ENCODE data around the gene NBEA.
"Not testable (repeated sequence)": the region's sequence is repeated elsewhere in the genome, so short reads cannot be mapped to it uniquely, and the experiment has no call there.

Gene NBEA, protein sequence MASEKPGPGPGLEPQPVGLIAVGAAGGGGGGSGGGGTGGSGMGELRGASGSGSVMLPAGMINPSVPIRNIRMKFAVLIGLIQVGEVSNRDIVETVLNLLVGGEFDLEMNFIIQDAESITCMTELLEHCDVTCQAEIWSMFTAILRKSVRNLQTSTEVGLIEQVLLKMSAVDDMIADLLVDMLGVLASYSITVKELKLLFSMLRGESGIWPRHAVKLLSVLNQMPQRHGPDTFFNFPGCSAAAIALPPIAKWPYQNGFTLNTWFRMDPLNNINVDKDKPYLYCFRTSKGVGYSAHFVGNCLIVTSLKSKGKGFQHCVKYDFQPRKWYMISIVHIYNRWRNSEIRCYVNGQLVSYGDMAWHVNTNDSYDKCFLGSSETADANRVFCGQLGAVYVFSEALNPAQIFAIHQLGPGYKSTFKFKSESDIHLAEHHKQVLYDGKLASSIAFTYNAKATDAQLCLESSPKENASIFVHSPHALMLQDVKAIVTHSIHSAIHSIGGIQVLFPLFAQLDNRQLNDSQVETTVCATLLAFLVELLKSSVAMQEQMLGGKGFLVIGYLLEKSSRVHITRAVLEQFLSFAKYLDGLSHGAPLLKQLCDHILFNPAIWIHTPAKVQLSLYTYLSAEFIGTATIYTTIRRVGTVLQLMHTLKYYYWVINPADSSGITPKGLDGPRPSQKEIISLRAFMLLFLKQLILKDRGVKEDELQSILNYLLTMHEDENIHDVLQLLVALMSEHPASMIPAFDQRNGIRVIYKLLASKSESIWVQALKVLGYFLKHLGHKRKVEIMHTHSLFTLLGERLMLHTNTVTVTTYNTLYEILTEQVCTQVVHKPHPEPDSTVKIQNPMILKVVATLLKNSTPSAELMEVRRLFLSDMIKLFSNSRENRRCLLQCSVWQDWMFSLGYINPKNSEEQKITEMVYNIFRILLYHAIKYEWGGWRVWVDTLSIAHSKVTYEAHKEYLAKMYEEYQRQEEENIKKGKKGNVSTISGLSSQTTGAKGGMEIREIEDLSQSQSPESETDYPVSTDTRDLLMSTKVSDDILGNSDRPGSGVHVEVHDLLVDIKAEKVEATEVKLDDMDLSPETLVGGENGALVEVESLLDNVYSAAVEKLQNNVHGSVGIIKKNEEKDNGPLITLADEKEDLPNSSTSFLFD (N-terminal part only)

GRCh38 chr13:34941835-34942731 is at the start of gene NBEA:
TSS of gene NBEA (plus strand) at chr13:34942270. CDS start at chr13:34942821, 551 bp downstream.
- DNase-seq (ENCODE audit: low read depth), result peak; percentile 44

DNA sequence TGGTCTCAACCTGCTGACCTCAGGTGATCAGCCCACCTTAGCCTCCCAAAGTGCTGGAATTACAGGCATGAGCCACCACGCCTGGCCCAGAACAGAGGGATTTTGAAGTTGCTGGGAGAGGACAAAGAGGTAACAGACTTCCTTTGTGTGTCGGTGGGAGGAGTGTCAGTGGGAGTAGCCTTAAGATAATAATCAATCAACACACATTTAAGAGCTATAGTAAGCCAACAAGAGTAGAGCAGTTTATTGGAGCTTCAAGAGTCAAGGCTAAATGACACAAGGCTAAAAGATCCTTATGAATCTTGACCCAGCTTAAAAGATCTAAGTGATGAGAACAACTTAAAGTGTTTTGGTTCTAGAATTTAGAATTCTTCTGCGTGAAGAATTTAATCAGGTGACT is 47.3 kb upstream of the NBEA start:
- DNase-seq (ENCODE audit: low read depth), result no peak

GRCh38 chr13:34897220-34897619 is 44.9 kb upstream of the NBEA start:
- DNase-seq (ENCODE audit: low read depth), result no peak

GRCh38 chr13:34899888-34900287 is 42.2 kb upstream of the NBEA start:
- DNase-seq (ENCODE audit: low read depth), result no peak

DNA sequence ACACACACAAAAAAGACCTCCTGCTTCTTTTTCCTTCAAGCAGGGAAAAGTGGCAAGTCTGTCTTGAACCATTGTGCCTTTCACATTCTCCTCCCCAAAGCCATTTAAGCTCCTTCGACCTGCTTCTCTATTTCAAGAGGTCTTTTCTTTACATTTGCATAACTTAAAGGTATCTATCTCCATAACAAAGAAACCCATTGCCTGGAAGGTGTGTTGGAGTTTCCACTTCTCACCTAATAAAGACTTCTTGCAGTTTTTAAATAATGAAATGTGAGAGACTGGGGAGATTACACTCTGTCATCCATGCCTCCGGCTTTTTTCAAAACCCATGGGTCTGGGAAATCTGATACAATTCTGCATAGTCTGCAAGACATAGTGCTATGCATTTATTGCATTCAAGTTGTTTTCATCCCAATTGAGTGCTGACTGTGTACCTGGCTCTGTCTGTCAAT is 41.8 kb upstream of the NBEA start:
- DNase-seq (ENCODE audit: low read depth), result no peak

- DNase-seq (ENCODE audit: low read depth), result no peak
Observed at GRCh38 chr13:34901572-34901971, 40.5 kb upstream of the NBEA start.

DNA sequence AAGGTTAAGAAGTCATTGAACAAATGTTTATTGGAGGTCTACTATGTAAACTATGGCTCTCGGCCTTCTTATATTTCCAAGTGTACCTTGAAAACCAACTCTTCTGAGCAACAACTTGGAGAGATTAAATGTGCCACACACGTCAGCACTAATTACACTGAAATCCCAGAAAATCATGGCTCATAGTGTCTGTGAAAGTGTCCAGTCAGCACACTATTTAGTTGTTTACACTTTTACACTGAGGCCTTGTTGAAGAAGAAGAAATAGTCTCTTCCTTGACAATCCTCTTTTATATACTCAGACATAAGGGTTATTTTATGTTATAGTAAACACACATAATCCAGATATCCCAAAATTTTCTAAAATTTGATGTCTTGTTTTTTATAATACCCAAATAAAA is 30.9 kb upstream of the NBEA start:
- no peak for DNase-seq (ENCODE audit: low read depth)

DNA sequence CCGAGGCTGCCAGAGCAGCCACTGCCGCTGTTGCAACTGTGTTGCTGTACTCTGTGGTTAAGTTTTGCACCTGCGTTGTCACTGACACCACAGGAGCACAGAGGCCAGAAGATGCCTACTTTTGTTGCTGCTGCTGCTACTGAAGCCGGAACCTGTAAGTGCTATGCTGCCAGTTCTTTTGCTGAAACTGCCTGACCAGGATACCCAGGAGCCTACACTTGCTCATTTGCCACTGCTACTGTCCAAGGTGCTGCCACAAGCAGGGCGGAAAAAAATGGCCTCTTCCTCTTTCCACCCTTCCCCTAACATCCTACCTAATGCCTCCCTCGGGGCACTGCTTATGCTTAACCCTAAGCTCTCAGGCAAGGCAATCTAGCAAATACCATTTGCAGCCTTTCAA is 29.0 kb upstream of the NBEA start:
- DNase-seq (ENCODE audit: low read depth), result no peak

- no peak for DNase-seq (ENCODE audit: low read depth)
Observed at GRCh38 chr13:34914416-34914815, 27.7 kb upstream of the NBEA start.

- DNase-seq (ENCODE audit: low read depth), result no peak
Observed at GRCh38 chr13:34926508-34926907, 15.6 kb upstream of the NBEA start.

DNA sequence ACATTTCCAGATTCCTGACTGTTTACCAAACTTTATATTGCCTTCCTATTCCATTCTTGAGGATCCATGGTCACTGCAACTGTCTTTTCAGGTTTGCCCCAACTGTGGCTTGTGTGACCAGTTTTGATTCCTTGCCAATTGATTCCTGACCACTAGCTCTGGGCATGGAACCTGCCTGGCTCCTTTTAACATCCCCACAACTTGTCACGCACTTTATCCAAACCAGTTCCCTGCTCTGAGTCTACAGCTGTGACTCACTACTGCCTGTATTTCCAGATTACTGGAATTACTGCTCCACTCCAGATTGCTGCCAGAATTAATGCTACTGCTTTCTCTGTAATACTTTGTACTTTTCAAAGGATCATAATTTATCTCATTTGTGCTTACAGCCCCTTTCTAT is 13.4 kb upstream of the NBEA start:
- not testable (repeated sequence) for DNase-seq (ENCODE audit: low read depth)

DNA sequence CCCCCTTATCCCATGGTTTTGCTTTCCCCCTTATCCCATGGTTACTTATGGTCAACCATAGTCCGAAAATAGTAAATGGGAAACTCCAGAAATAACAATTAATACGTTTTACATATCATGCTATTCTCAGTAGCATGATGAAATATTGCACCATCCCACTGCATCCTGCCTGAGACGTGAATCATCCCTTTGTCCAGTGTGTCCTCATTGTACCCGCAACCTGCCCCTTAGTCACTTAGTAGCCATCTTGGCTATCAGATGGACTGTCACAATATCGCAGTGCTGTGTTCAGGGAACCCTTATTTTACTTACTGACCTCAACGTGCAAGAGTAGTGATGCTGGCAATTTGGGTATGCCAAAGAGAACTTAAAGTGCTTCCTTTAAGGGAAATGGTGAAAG is 10.5 kb upstream of the NBEA start:
- DNase-seq (ENCODE audit: low read depth), result no peak

DNA sequence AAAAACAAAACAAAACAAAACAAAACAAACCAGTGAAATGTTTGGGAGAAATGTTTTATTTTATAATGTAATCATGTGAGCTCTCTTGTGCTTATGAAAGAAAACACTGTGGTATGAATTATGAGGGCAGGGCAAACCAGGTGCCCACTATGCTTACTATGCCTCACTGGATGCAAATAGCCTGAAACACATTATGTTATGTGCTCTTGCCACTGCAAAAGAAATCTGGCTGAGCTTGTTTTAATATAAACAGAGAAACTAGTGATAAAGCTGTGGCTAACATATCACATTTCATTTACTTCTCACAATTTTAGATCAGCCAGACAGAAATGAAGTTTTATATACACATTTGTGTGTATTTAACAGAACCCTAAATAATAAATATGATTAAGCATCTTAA is 8.7 kb upstream of the NBEA start:
- DNase-seq (ENCODE audit: low read depth), result no peak

DNA sequence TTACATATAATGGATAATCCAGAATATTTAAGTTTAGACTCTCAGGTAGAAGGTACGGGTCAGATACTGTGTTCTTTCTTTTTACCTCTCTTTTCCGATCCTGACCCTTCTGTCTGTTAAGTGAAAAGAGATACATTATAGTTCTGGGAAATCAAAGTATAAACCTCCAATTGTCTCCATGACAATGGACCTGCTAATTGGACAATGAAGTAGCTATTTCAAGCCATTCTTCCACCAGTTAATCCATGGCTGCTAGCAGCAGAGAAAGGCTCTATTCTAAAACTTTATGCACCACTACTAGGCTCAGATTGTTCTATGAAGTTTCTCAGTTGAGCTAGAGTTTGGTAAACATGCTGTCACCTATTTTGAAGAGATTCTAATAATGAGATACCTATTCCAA is 8.3 kb upstream of the NBEA start:
- DNase-seq (ENCODE audit: low read depth), result no peak

DNA sequence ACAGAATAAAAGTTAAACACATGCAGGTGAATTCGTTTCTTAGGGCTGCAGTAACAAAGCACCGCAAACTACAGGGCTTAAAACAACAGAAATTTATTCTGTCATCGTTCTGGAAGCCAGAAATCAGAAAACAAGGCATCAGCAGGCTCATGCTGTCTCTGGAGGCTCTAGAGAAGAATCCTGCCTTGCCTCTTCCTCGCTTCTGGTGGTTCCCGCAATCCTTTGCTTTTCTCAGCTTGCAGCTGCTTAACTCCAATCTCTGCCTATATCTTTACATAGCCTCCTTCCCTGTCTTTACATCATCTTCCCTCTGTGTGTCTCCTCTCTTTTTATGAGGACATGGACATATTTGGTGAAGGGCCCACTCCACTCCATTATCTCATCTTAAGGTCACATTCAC is 6.2 kb upstream of the NBEA start:
- DNase-seq (ENCODE audit: low read depth), result no peak

- DNase-seq (ENCODE audit: low read depth), result no peak
Observed at GRCh38 chr13:34939771-34940170, 2.3 kb upstream of the NBEA start.

- no peak for DNase-seq (ENCODE audit: low read depth)
Observed at GRCh38 chr13:34941436-34941834, 635 bp upstream of the NBEA start.

DNA sequence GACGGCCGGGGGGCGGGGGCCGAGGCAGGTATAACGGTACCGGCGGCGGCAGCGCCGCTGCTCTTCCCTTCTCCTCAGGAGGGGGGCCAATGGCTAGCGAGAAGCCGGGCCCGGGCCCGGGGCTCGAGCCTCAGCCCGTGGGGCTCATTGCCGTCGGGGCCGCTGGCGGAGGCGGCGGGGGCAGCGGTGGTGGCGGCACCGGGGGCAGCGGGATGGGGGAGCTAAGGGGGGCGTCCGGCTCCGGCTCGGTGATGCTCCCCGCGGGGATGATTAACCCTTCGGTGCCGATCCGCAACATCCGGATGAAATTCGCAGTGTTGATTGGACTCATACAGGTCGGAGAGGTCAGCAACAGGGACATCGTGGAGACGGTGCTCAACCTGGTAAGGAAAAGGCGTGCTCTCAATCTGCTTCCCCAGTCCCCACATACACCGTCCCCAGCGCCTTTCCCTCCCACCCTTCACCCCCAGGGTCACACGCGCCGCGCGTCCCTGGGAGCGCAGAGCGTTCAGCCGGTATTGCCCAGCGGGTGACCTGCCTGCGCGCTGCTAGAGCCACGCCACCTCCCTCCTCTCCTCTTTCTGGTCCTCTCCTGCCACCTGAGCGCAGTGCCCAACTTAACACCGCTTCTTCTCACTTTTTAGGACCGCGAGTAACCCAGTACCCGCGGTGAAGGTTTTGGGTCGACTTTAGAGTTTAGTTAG is 814 bp downstream of the NBEA start:
- DNase-seq (ENCODE audit: low read depth), result no peak

DNA sequence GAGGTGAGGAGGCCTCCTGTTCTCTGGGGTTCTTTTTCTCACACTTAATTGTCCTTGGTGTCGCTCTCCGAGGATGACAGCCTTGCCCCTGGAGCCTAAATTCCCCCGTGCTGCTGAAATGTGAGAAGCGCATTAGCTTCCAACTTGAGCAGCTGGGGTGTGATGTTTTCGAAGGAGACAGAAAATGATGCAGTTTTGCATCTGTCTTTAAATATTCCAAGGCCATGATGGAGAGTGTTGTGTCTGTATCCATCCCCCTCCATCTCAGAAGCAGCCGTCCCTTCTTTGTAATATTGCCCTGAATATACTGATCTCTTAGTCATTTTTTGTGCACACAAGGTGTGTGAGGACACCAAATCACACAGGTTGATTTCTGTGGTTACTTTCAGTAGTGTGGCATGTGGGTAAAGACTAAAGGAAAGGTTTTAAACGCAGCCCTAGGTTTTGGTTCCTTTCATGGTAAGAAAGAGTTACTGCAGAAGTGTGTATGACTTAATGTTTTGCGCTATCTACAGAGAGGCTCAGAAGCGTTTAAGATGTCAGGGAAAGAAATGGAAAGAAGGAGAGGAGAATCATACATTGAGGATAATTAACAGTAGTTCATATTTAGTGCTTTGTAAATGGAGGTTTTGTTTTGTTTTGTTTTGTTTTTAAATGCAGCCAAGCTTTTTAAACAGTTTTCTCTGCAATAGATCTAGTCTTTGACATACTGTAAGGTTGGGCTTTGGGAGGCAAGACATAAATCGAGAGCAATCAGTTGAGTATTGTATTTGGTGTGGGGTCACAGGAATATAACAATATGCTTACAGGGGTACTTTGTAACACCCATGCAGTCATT is 1.6 kb downstream of the NBEA start:
- DNase-seq (ENCODE audit: low read depth), result no peak

GRCh38 chr13:34944274-34944634 is 2.2 kb downstream of the NBEA start:
- no peak for DNase-seq (ENCODE audit: low read depth)

All from stimulated activated CD8-positive, alpha-beta memory T cell treated with anti-CD3 and anti-CD28 coated beads, Interleukin-15, amount 100 ng/mL, for 24 hours (primary cell).